ENCODE data around the gene CEP170.
A peak's percentile ranks its signal among the peaks of the same experiment; 100 is the strongest.

CEP170 gene

GRCh38 chr1:243264717-243265116 lies 9.6 kb upstream of the CEP170 start:
- no peak overlapping the region for H3K4me3 ChIP-seq (ENCODE audit: severe bottlenecking)
- H3K9me3 ChIP-seq (ENCODE audit: severe bottlenecking): no peaks in the 10 kb centered on the region
- DNase-seq (ENCODE audit: low spot score) (no peak), ATAC-seq (ENCODE audit: low read depth) (peak; percentile 62)
- H3K27ac ChIP-seq (ENCODE audit: poor library complexity, severe bottlenecking): peak overlapping the region; percentile 97
- H3K27me3 ChIP-seq (ENCODE audit: insufficient read depth, poor library complexity, severe bottlenecking): no peaks in the 10 kb centered on the region
- TF ChIP-seq CTCF (IDR thresholded peaks at IDR 0.05; ENCODE audit: poor library complexity, severe bottlenecking): no peak
- H3K36me3 ChIP-seq (ENCODE audit: low read depth): no peaks in the 10 kb centered on the region
- H3K4me1 ChIP-seq (ENCODE audit: insufficient read depth, poor library complexity, severe bottlenecking): peaks cover 56% of the 10 kb centered on the region

- Histone ChIP-seq H3K9me3 (ENCODE audit: severe bottlenecking) (no peaks in the 10 kb centered on the region), H3K4me1 (ENCODE audit: insufficient read depth, poor library complexity, severe bottlenecking) (peaks cover 41% of the 10 kb centered on the region), H3K27ac (ENCODE audit: poor library complexity, severe bottlenecking) (peak overlapping the region; percentile 36), H3K27me3 (ENCODE audit: insufficient read depth, poor library complexity, severe bottlenecking) (no peaks in the 10 kb centered on the region), H3K36me3 (ENCODE audit: low read depth) (peaks cover 3% of the 10 kb centered on the region; the same call in 1 of the 2 replicates), H3K4me3 (ENCODE audit: severe bottlenecking) (no peak overlapping the region)
- no peak for TF ChIP-seq CTCF (IDR thresholded peaks at IDR 0.05; ENCODE audit: poor library complexity, severe bottlenecking)
- DNase-seq (ENCODE audit: low spot score) (no peak), ATAC-seq (ENCODE audit: low read depth) (no peak)
These were observed 6.3 kb upstream of the CEP170 start for GRCh38 chr1:243261390-243261789.

DNA sequence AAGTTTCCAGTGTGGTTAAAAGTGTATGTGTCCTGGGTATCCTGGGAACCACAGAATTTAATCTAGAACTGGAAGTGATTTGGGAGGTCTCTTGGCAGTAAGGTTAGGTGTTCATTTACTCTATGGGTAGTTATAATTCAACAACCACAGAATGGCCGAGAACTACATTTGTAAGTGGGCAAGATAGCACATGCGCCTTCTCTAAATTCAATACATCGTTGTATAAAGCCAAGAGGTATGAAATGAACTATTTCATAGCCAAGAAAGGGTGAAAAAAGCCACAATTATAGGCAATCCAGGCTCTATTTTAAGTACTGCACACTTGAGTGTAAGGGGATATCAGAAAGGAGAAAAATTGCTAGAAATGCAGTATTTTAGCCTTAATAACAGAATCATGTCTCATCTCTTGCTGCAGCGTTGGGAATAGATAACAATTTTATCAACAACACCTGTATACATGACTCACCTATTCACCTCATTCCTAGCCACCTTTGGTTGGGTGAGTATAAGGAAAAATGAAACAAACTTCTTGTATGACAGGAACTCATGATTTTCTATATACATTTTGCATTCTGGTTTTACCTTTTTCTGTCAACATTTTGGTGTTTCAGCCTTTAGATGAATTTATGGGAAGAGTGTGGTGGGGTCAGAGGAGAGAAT lies 5.3 kb upstream of the CEP170 start:
- no peak for ATAC-seq (ENCODE audit: low read depth)
- peaks cover 34% of the 10 kb centered on the region for H3K4me1 ChIP-seq (ENCODE audit: insufficient read depth, poor library complexity, severe bottlenecking)
- H3K27ac ChIP-seq (ENCODE audit: poor library complexity, severe bottlenecking): peak overlapping the region; percentile 36
- no peaks in the 10 kb centered on the region for H3K9me3 ChIP-seq (ENCODE audit: severe bottlenecking)
- no peak overlapping the region for H3K4me3 ChIP-seq (ENCODE audit: severe bottlenecking)
- no peak for TF ChIP-seq CTCF (IDR thresholded peaks at IDR 0.05; ENCODE audit: poor library complexity, severe bottlenecking)
- DNase-seq (ENCODE audit: low spot score): no peak
- no peaks in the 10 kb centered on the region for H3K27me3 ChIP-seq (ENCODE audit: insufficient read depth, poor library complexity, severe bottlenecking)
- H3K36me3 ChIP-seq (ENCODE audit: low read depth): peaks cover 3% of the 10 kb centered on the region; the same call in 1 of the 2 replicates

GRCh38 chr1:243258731-243259130 lies 3.6 kb upstream of the CEP170 start:
- no peak for DNase-seq (ENCODE audit: low spot score)
- ATAC-seq (ENCODE audit: low read depth): no peak
- no peak for TF ChIP-seq CTCF (IDR thresholded peaks at IDR 0.05; ENCODE audit: poor library complexity, severe bottlenecking)
- Histone ChIP-seq H3K27ac (ENCODE audit: poor library complexity, severe bottlenecking) (no peak overlapping the region), H3K27me3 (ENCODE audit: insufficient read depth, poor library complexity, severe bottlenecking) (no peaks in the 10 kb centered on the region), H3K4me3 (ENCODE audit: severe bottlenecking) (no peak overlapping the region), H3K4me1 (ENCODE audit: insufficient read depth, poor library complexity, severe bottlenecking) (peaks cover 18% of the 10 kb centered on the region), H3K36me3 (ENCODE audit: low read depth) (peaks cover 3% of the 10 kb centered on the region; the same call in 1 of the 2 replicates), H3K9me3 (ENCODE audit: severe bottlenecking) (no peaks in the 10 kb centered on the region)

GRCh38 chr1:243257189-243257588 lies 2.1 kb upstream of the CEP170 start:
- Histone ChIP-seq H3K36me3 (ENCODE audit: low read depth) (peaks cover 3% of the 10 kb centered on the region; the same call in 1 of the 2 replicates), H3K9me3 (ENCODE audit: severe bottlenecking) (no peaks in the 10 kb centered on the region), H3K4me1 (ENCODE audit: insufficient read depth, poor library complexity, severe bottlenecking) (peaks cover 21% of the 10 kb centered on the region), H3K27ac (ENCODE audit: poor library complexity, severe bottlenecking) (peak overlapping the region; percentile 87), H3K27me3 (ENCODE audit: insufficient read depth, poor library complexity, severe bottlenecking) (no peaks in the 10 kb centered on the region), H3K4me3 (ENCODE audit: severe bottlenecking) (no peak overlapping the region)
- no peak for ATAC-seq (ENCODE audit: low read depth)
- no peak for TF ChIP-seq CTCF (IDR thresholded peaks at IDR 0.05; ENCODE audit: poor library complexity, severe bottlenecking)
- DNase-seq (ENCODE audit: low spot score): no peak
